WTC11 (cell line): Measurements from ENCODE around the gene GSTA1.

Experiments used
- ELF4 ChIP-seq: sonication (generic); formaldehyde crosslinking; IDR thresholded peaks from 2 replicates; pipeline ENCODE4 v1.8.1; 2022; ENCODE audit warnings: low read depth, mild to moderate bottlenecking, moderate library complexity, missing genetic modification reagents
- FOXJ3 ChIP-seq: sonication (generic); formaldehyde crosslinking; IDR thresholded peaks from 2 replicates; pipeline ENCODE4 v1.9.0; 2021; ENCODE audit warnings: missing genetic modification reagents, mild to moderate bottlenecking, borderline replicate concordance
- SP1 ChIP-seq: sonication (generic); formaldehyde crosslinking; conservative IDR thresholded peaks from 2 replicates; pipeline ENCODE4 v1.8.1; 2022; ENCODE audit warnings: missing genetic modification reagents
- TCF7 ChIP-seq: sonication (generic); formaldehyde crosslinking; IDR thresholded peaks from 2 replicates; pipeline ENCODE4 v1.8.0; 2022; ENCODE audit warnings: mild to moderate bottlenecking, low read depth, missing genetic modification reagents, moderate library complexity
- TF ChIP-seq, protein P1 (sequence below): sonication (generic); formaldehyde crosslinking; IDR thresholded peaks from 2 replicates; pipeline ENCODE4 v1.8.1; 2023; ENCODE audit warnings: mild to moderate bottlenecking, missing genetic modification reagents, moderate library complexity

DNA sequence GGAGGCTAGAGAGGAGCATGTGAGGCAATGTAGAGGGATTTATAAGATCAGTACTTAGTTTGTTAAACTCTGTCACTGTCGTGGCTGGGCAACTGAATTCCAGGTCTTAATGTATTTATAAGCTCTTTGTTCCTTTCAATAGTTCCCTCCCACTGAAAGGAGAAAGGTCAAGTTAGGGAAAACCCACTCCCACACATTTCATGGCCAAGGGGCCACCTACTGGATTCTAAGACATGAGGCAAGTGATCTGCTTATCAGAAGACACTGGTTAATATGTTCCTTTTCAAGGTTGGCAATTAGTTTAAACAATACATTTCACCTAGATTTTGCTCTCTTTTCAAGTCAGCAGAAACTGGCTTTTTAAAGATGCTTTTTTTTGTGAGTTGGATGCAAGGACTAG is 42.4 kb upstream of the GSTA1 start:
- no peak for TF ChIP-seq SP1 (CRISPR knock-in tag)
- no peak for TF ChIP-seq FOXJ3 (CRISPR knock-in tag)
- TF ChIP-seq TCF7 (CRISPR knock-in tag): no peak
- no peak for TF ChIP-seq ELF4 (CRISPR knock-in tag)
- TF ChIP-seq, protein P1, sequence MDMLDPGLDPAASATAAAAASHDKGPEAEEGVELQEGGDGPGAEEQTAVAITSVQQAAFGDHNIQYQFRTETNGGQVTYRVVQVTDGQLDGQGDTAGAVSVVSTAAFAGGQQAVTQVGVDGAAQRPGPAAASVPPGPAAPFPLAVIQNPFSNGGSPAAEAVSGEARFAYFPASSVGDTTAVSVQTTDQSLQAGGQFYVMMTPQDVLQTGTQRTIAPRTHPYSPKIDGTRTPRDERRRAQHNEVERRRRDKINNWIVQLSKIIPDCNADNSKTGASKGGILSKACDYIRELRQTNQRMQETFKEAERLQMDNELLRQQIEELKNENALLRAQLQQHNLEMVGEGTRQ (CRISPR knock-in tag): no peak
